IMR-90 (cell line): ENCODE results near the gene CUL4A. TPM values are rescaled to one million over a fixed set of nuclear protein-coding genes. Genes with fewer than 3 reads are reported as not detected.
"Not testable (repeated sequence)": the region's sequence is repeated elsewhere in the genome, so short reads cannot be mapped to it uniquely, and the experiment has no call there.

Source experiments
- ATAC-seq: fragments of 200-7000 bp; cut with Tn5 transposase; 2 replicates; pipeline ENCODE4 v1.9.1; 2020; ENCODE audit warnings: low read depth, mild to moderate bottlenecking, moderate library complexity
- BruUV-seq: library from RNA; stranded (reverse); fragments of 400-500 nt; replicated peaks from 2 replicates; lab custom pipeline; 2021; lab: Mats Ljungman, UMichigan
- CTCF ChIA-PET: fragments of 300-600 bp; formaldehyde crosslinking; extraction: SDS; loops from one replicate; lab custom pipeline; 2021; ENCODE audit warnings: antibody characterized with exemption; lab: Yijun Ruan, JAX
- POLR2A ChIA-PET: fragments of 300-600 bp; sonication (Branson Sonifier 250); formaldehyde crosslinking; loops from one replicate; lab custom pipeline; 2022; ENCODE audit warnings: antibody characterized with exemption; ENCODE audit not compliant: unreplicated experiment; lab: Charles Lee
- DNase-seq: peaks from one replicate; pipeline ENCODE4 v3.0.0; 2013
- H2AFZ ChIP-seq: replicated peaks from 2 replicates; pipeline ENCODE3; 2013; ENCODE audit warnings: low read length, mild to moderate bottlenecking; ENCODE audit not compliant: poor library complexity
- H2AK5ac ChIP-seq: 2 replicates; pipeline ENCODE4 v1.6.1; 2013; ENCODE audit warnings: low read depth, low read length, inconsistent platforms
- H2AK9ac ChIP-seq: replicated peaks from 2 replicates; pipeline ENCODE3; 2013; ENCODE audit warnings: mild to moderate bottlenecking, low read depth, low read length, moderate library complexity; ENCODE audit not compliant: poor library complexity
- H2BK120ac ChIP-seq: 2 replicates; pipeline ENCODE4 v1.6.1; 2013; ENCODE audit warnings: low read depth, low read length, inconsistent platforms
- H2BK15ac ChIP-seq: 3 replicates; pipeline ENCODE4 v1.6.1; 2013; ENCODE audit warnings: low read depth, low read length, inconsistent platforms
- H2BK20ac ChIP-seq: 2 replicates; pipeline ENCODE4 v1.6.1; 2013; ENCODE audit warnings: low read depth, mild to moderate bottlenecking, inconsistent platforms, low read length, moderate library complexity
- H2BK5ac ChIP-seq: 2 replicates; pipeline ENCODE4 v1.6.1; 2013; ENCODE audit warnings: mild to moderate bottlenecking, low read depth, low read length, inconsistent platforms; ENCODE audit not compliant: poor library complexity, severe bottlenecking
- H3K14ac ChIP-seq: replicated peaks from 2 replicates; pipeline ENCODE4 v1.6.1; 2013; ENCODE audit warnings: low read depth, low read length, inconsistent platforms
- H3K18ac ChIP-seq: 2 replicates; pipeline ENCODE4 v1.6.1; 2013; ENCODE audit warnings: low read depth, low read length, control low read depth
- H3K23ac ChIP-seq: 2 replicates; pipeline ENCODE4 v1.6.1; 2013; ENCODE audit warnings: low read depth, low read length, inconsistent platforms
- H3K27ac ChIP-seq: 2 replicates; pipeline ENCODE4 v1.5.1; 2013; ENCODE audit warnings: mild to moderate bottlenecking, control low read depth, low read length; ENCODE audit not compliant: insufficient read depth
- H3K27me3 ChIP-seq: 2 replicates; pipeline ENCODE4 v1.6.1; 2013; ENCODE audit warnings: low read length; ENCODE audit not compliant: control insufficient read depth, insufficient read depth
- H3K36me3 ChIP-seq: 2 replicates; pipeline ENCODE4 v1.6.1; 2013; ENCODE audit warnings: low read length, mixed read lengths; ENCODE audit not compliant: control insufficient read depth, insufficient read depth
- H3K4ac ChIP-seq: 2 replicates; pipeline ENCODE4 v1.6.1; 2013; ENCODE audit warnings: low read depth, low read length, inconsistent platforms
- H3K4me1 ChIP-seq: 2 replicates; pipeline ENCODE4 v1.6.1; 2013; ENCODE audit warnings: low read length, mixed read lengths; ENCODE audit not compliant: control insufficient read depth, insufficient read depth
- H3K4me2 ChIP-seq: 2 replicates; pipeline ENCODE4 v1.6.1; 2013; ENCODE audit warnings: low read depth, mild to moderate bottlenecking, control low read depth, low read length, moderate library complexity
- H3K4me3 ChIP-seq: 2 replicates; pipeline ENCODE4 v1.5.1; 2013; ENCODE audit warnings: low read depth, mild to moderate bottlenecking, control low read depth, low read length, moderate library complexity; ENCODE audit not compliant: insufficient read depth
- H3K56ac ChIP-seq: 2 replicates; pipeline ENCODE4 v1.6.1; 2013; ENCODE audit warnings: low read length, inconsistent platforms; ENCODE audit not compliant: insufficient read depth; ENCODE audit errors: extremely low read depth
- H3K79me1 ChIP-seq, 2 experiments: 2 replicates each; pipeline ENCODE4 v1.6.1; 2013; ENCODE audit warnings: low read length in 2 of 2, inconsistent platforms in 1 of 2, low read depth in 1 of 2
- H3K9ac ChIP-seq: 2 replicates; pipeline ENCODE4 v1.6.1; 2013; ENCODE audit warnings: low read depth, low read length, control low read depth
- H3K9me1 ChIP-seq: 2 replicates; pipeline ENCODE4 v1.6.1; 2013; ENCODE audit warnings: low read length, inconsistent platforms; ENCODE audit not compliant: insufficient read depth
- H3K9me3 ChIP-seq: 2 replicates; pipeline ENCODE4 v1.6.1; 2013; ENCODE audit warnings: low read length; ENCODE audit not compliant: control insufficient read depth, insufficient read depth
- H4K20me1 ChIP-seq: 2 replicates; pipeline ENCODE4 v1.6.1; 2013; ENCODE audit warnings: low read length, inconsistent platforms; ENCODE audit not compliant: insufficient read depth
- H4K5ac ChIP-seq: 2 replicates; pipeline ENCODE4 v1.6.1; 2013; ENCODE audit warnings: mild to moderate bottlenecking, low read depth, low read length, control low read depth
- H4K8ac ChIP-seq, 2 experiments: 2 replicates each; pipeline ENCODE4 v1.6.1; 2013; ENCODE audit warnings: low read depth in 2 of 2, low read length in 2 of 2, control low read depth in 1 of 2, inconsistent platforms in 1 of 2
- H4K91ac ChIP-seq: 2 replicates; pipeline ENCODE4 v1.6.1; 2013; ENCODE audit warnings: low read depth, low read length, inconsistent platforms; ENCODE audit not compliant: insufficient read depth
- WGBS, 2 experiments: methylation state at CpG; one replicate each; pipeline versions ENCODE4 v1.1.5 to v1.1.7; 2013; ENCODE audit warnings: missing lambda C conversion rate in 2 of 2; ENCODE audit not compliant: insufficient read length in 1 of 2; ENCODE audit errors: extremely low coverage in 2 of 2; 5-methylcytosine and 5-hydroxymethylcytosine counted together
- dilution Hi-C: fragments of 300-500 bp; cut with HindIII; formaldehyde crosslinking; loops from one replicate; pipeline ENCODE4 v1.14.3; 2018; ENCODE audit warnings: low sequenced_read_pairs; ENCODE audit not compliant: unreplicated experiment
- in situ Hi-C: fragments of 300-500 bp; cut with MboI; formaldehyde crosslinking; loops from 3 replicates; pipeline ENCODE4 v1.14.3; 2019; ENCODE audit warnings: low sequenced_read_pairs, inconsistent platforms, mixed read lengths
- intact Hi-C: fragments of 100-400 bp; cut with micrococcal nuclease; formaldehyde crosslinking; loops from 2 replicates; pipeline ENCODE4 v1.10.0; 2022
- polyA plus RNA-seq, 3 experiments: library from polyadenylated mRNA; depleted of rRNA; stranded (reverse); fragments of >200 nt; gene quantifications; 2 replicates each; pipeline ENCODE4 v1.2.3, GENCODE V29; 2012; ENCODE audit warnings: low replicate concordance in 1 of 3
- total RNA-seq: library from RNA; depleted of rRNA; stranded (reverse); fragments of >200 nt; gene quantifications from 2 replicates; pipeline ENCODE4 v1.2.3, GENCODE V29; 2012

Gene CUL4A
- total and polyA plus RNA-seq, 2 of the 4 experiments (the other 2 are of a cell fraction): 86.0 to 146 TPM

- H3K4me2 ChIP-seq, H3K4me3 ChIP-seq, H3K9me1 ChIP-seq, dilution Hi-C loops, H3K79me1 ChIP-seq, BruUV-seq, DNase-seq, H3K9me3 ChIP-seq, H3K18ac ChIP-seq, H3K14ac ChIP-seq, intact Hi-C loops, H3K27me3 ChIP-seq, H3K9ac ChIP-seq, H4K5ac ChIP-seq, H4K91ac ChIP-seq, H3K4ac ChIP-seq, ATAC-seq, H4K20me1 ChIP-seq, H2BK15ac ChIP-seq, H3K23ac ChIP-seq, H2BK120ac ChIP-seq, POLR2A ChIA-PET, CTCF ChIA-PET, H2BK20ac ChIP-seq, H3K4me1 ChIP-seq, H2AK9ac ChIP-seq, H3K56ac ChIP-seq, H4K8ac ChIP-seq, H2AFZ ChIP-seq, H2AK5ac ChIP-seq, H3K27ac ChIP-seq, H2BK5ac ChIP-seq: not testable (repeated sequence)
- no CpG with 5 or more reads among the region's 8 CpGs for WGBS, 2 experiments
- in situ Hi-C loops: loop anchor here (25.0 kb wide), 1 partner anchor 304 kb away; no protein-coding TSS in a partner anchor
- peaks cover 56% of the 10 kb centered on the region for H3K36me3 ChIP-seq
Measured at GRCh38 chr13:113241623-113242022, 32.2 kb downstream of the CUL4A start.
